Measurements from ENCODE around the gene RFX8. TPM values are rescaled to one million over a fixed set of nuclear protein-coding genes. Genes with fewer than 3 reads are reported as not detected.

RFX8 gene
- total and polyA plus RNA-seq, 2 of the 13 experiments (the other 11 are each of a cell fraction or from before 2014, with no cell fraction given) = not detected

- Histone ChIP-seq H3K4me2 (ENCODE audit: low read depth, low read length) (no peak overlapping the region), H4K20me1 (ENCODE audit: insufficient read depth, low read length) (no peaks in the 10 kb centered on the region), H3K4me1 (ENCODE audit: insufficient read depth, low read length) (peaks cover 23% of the 10 kb centered on the region), H3K9me3 (ENCODE audit: low read length) (no peaks in the 10 kb centered on the region), H3K27ac (ENCODE audit: extremely low read length, insufficient read depth, low read length) (no peak overlapping the region), H3K4me3 (replicated peaks in 1 of 3; ENCODE audit: insufficient read depth in 1 of 3, low read depth in 2 of 3, low read length in 3 of 3) (no peak overlapping the region), H3K9ac (ENCODE audit: insufficient read depth, low read depth, low read length) (no peak overlapping the region), H3K79me2 (ENCODE audit: insufficient read depth, low read length) (no peaks in the 10 kb centered on the region), H3K36me3 (replicated peaks in 1 of 2; ENCODE audit: control insufficient read depth in 1 of 2, insufficient read depth in 2 of 2, low read length in 2 of 2) (no peaks in the 10 kb centered on the region), H3K27me3 (ENCODE audit: control insufficient read depth in 1 of 2, insufficient read depth in 2 of 2, low read length in 2 of 2) (peaks cover 0 to 8% of the 10 kb centered on the region in 2 experiments; a peak in 3 of 5 replicates), H2AFZ (ENCODE audit: low read length) (no peak overlapping the region)
- DNase-seq (ENCODE audit: low spot score) (no peak), ATAC-seq (peak; percentile 22; the same call in 1 of the 3 replicates), FAIRE-seq (no peak)
- intact Hi-C loops (cut with micrococcal nuclease; ENCODE audit: unreplicated experiment) (no loop called here), in situ Hi-C loops (cut with HindIII; ENCODE audit: extremely low pct_ligation_motif_present, low pct_unique_long_range_greater_than_20kb) (no loop called here)
- 16% methylated on average over 10 of the region's 10 CpGs for WGBS (ENCODE audit: low lambda C conversion rate)
- no peak for TF ChIP-seq ZNF30 (CRISPR knock-in tag; IDR thresholded peaks at IDR 0.05)
- TF ChIP-seq ZIK1 (CRISPR knock-in tag; IDR thresholded peaks at IDR 0.05; ENCODE audit: borderline replicate concordance, low read depth) = no peak
- TF ChIP-seq, protein P1, sequence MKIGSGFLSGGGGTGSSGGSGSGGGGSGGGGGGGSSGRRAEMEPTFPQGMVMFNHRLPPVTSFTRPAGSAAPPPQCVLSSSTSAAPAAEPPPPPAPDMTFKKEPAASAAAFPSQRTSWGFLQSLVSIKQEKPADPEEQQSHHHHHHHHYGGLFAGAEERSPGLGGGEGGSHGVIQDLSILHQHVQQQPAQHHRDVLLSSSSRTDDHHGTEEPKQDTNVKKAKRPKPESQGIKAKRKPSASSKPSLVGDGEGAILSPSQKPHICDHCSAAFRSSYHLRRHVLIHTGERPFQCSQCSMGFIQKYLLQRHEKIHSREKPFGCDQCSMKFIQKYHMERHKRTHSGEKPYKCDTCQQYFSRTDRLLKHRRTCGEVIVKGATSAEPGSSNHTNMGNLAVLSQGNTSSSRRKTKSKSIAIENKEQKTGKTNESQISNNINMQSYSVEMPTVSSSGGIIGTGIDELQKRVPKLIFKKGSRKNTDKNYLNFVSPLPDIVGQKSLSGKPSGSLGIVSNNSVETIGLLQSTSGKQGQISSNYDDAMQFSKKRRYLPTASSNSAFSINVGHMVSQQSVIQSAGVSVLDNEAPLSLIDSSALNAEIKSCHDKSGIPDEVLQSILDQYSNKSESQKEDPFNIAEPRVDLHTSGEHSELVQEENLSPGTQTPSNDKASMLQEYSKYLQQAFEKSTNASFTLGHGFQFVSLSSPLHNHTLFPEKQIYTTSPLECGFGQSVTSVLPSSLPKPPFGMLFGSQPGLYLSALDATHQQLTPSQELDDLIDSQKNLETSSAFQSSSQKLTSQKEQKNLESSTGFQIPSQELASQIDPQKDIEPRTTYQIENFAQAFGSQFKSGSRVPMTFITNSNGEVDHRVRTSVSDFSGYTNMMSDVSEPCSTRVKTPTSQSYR (CRISPR knock-in tag; IDR thresholded peaks at IDR 0.05; ENCODE audit: borderline replicate concordance) = no peak
- no peak for TF ChIP-seq ZBTB34 (CRISPR knock-in tag; IDR thresholded peaks at IDR 0.05)
- TF ChIP-seq CCDC6 (CRISPR knock-in tag; IDR thresholded peaks at IDR 0.05) = no peak
- no peak for TF ChIP-seq ZNF253 (CRISPR knock-in tag; IDR thresholded peaks at IDR 0.05; ENCODE audit: borderline replicate concordance)
- no peak for TF ChIP-seq ZNF703 (CRISPR knock-in tag; IDR thresholded peaks at IDR 0.05; ENCODE audit: borderline replicate concordance)
- TF ChIP-seq, protein P2, sequence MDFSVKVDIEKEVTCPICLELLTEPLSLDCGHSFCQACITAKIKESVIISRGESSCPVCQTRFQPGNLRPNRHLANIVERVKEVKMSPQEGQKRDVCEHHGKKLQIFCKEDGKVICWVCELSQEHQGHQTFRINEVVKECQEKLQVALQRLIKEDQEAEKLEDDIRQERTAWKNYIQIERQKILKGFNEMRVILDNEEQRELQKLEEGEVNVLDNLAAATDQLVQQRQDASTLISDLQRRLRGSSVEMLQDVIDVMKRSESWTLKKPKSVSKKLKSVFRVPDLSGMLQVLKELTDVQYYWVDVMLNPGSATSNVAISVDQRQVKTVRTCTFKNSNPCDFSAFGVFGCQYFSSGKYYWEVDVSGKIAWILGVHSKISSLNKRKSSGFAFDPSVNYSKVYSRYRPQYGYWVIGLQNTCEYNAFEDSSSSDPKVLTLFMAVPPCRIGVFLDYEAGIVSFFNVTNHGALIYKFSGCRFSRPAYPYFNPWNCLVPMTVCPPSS (IDR thresholded peaks at IDR 0.05) = no peak
- TF ChIP-seq ZNF256 (CRISPR knock-in tag; conservative IDR thresholded peaks at IDR 0.05) = no peak
- TF ChIP-seq HES4 (CRISPR knock-in tag; IDR thresholded peaks at IDR 0.05; ENCODE audit: borderline replicate concordance) = no peak
- no peak for TF ChIP-seq TBP (CRISPR knock-in tag; IDR thresholded peaks at IDR 0.05)
- TF ChIP-seq XBP1 (CRISPR knock-in tag; IDR thresholded peaks at IDR 0.05) = no peak
- no peak for TF ChIP-seq NBN (conservative IDR thresholded peaks at IDR 0.05)
- no peak for TF ChIP-seq BORCS8-MEF2B (CRISPR knock-in tag; IDR thresholded peaks at IDR 0.05)
- TF ChIP-seq MXI1 (IDR thresholded peaks at IDR 0.05; ENCODE audit: borderline replicate concordance, low read depth, low read length) = no peak
- TF ChIP-seq MED8 (CRISPR knock-in tag; IDR thresholded peaks at IDR 0.05; ENCODE audit: insufficient replicate concordance) = no peak
- TF ChIP-seq ZNF33B (CRISPR knock-in tag; IDR thresholded peaks at IDR 0.05) = no peak
- no peak for TF ChIP-seq ZNF569 (CRISPR knock-in tag; IDR thresholded peaks at IDR 0.05; ENCODE audit: borderline replicate concordance)
- POLR2A ChIA-PET = no interaction called here
- CTCF ChIA-PET (ENCODE audit: low intra/inter-chr PET ratio, low total read pairs) = no interaction called here
- no TSS peak for BruUV-seq (replicated peaks)
Measured at GRCh38 chr2:101355401-101356054, 119.4 kb downstream of the RFX8 start.
